Urinary bladder (tissue), 4 donors: Measurements from ENCODE around the gene DIP2B. TPM values are rescaled to one million over a fixed set of nuclear protein-coding genes. Genes with fewer than 3 reads are reported as not detected.
A peak's percentile ranks its signal among the peaks of the same experiment; 100 is the strongest.

ENCODE experiments used
- DNase-seq: peaks from one replicate; pipeline ENCODE4 v3.0.0-alpha.2; 2015; ENCODE audit errors: extremely low spot score
- H3K27ac ChIP-seq: one replicate; pipeline ENCODE4 v1.5.1; 2013; ENCODE audit warnings: low read depth, mild to moderate bottlenecking, moderate library complexity
- H3K36me3 ChIP-seq: one replicate; pipeline ENCODE4 v1.6.1; 2013; ENCODE audit warnings: mild to moderate bottlenecking, moderate library complexity; ENCODE audit not compliant: insufficient read depth
- H3K4me1 ChIP-seq: one replicate; pipeline ENCODE4 v1.6.1; 2013; ENCODE audit warnings: mild to moderate bottlenecking, moderate library complexity; ENCODE audit not compliant: insufficient read depth
- H3K4me3 ChIP-seq: one replicate; pipeline ENCODE4 v1.5.1; 2013; ENCODE audit warnings: low read depth, low read length
- WGBS: extraction: QIAGEN DNeasy Blood & Tissue Kit; methylation state at CpG from one replicate; pipeline ENCODE4 v1.1.7; 2013; 5-methylcytosine and 5-hydroxymethylcytosine counted together
- polyA plus RNA-seq: library from polyadenylated mRNA; stranded (reverse); fragments of 200-250 nt; gene quantifications from one replicate; pipeline ENCODE4 v1.2.3, GENCODE V29; 2013
- small RNA-seq: library from RNA; depleted of rRNA; stranded (forward); fragments of <200 nt; gene quantifications from one replicate; pipeline ENCODE3, GENCODE V24; 2014
- total RNA-seq: library from RNA; depleted of rRNA; stranded (reverse); fragments of >200 nt; gene quantifications from one replicate; pipeline ENCODE4 v1.2.3, GENCODE V29; 2014
- donor health status: healthy with polysubstance abuse.
- donor health status: healthy.

The DIP2B gene
- total and polyA plus RNA-seq, 2 donors: 7.2 to 48.6 TPM

- Histone ChIP-seq H3K36me3 (peaks cover 3% of the 10 kb centered on the region), H3K4me1 (no peaks in the 10 kb centered on the region), H3K4me3 (no peak overlapping the region), H3K27ac (no peak overlapping the region)
- 86% methylated on average over 9 of the region's 9 CpGs for WGBS
- DNase-seq: no peak
These were observed 272.3 kb downstream of the DIP2B start for GRCh38 chr12:50776749-50777728.

GRCh38 chr12:50778663-50779590, 274.1 kb downstream of the DIP2B start:
- 97% methylated on average over 8 of the region's 8 CpGs for WGBS
- peaks cover 3% of the 10 kb centered on the region for H3K36me3 ChIP-seq
- no peak overlapping the region for H3K4me3 ChIP-seq
- DNase-seq: no peak
- H3K27ac ChIP-seq: no peak overlapping the region
- no peaks in the 10 kb centered on the region for H3K4me1 ChIP-seq

- Histone ChIP-seq H3K36me3 (peaks cover 3% of the 10 kb centered on the region), H3K27ac (no peak overlapping the region), H3K4me1 (no peaks in the 10 kb centered on the region), H3K4me3 (no peak overlapping the region)
- no peak for DNase-seq
- WGBS: 94% methylated on average over 4 of the region's 4 CpGs
These were observed 275.2 kb downstream of the DIP2B start for GRCh38 chr12:50780013-50780412.

- H3K4me1 ChIP-seq: no peaks in the 10 kb centered on the region
- H3K27ac ChIP-seq: no peak overlapping the region
- peaks cover 2% of the 10 kb centered on the region for H3K36me3 ChIP-seq
- no peak for DNase-seq
- WGBS: 91% methylated on average over 4 of the region's 4 CpGs
- no peak overlapping the region for H3K4me3 ChIP-seq
These were observed 279.7 kb downstream of the DIP2B start for GRCh38 chr12:50784501-50784900.

GRCh38 chr12:50785406-50786001, 280.7 kb downstream of the DIP2B start:
- H3K4me3 ChIP-seq: no peak overlapping the region
- H3K36me3 ChIP-seq: peaks cover 2% of the 10 kb centered on the region
- H3K4me1 ChIP-seq: no peaks in the 10 kb centered on the region
- no peak for DNase-seq
- 91% methylated on average over 3 of the region's 3 CpGs for WGBS
- H3K27ac ChIP-seq: no peak overlapping the region

GRCh38 chr12:50786498-50787231, 281.9 kb downstream of the DIP2B start:
- 77% methylated on average over 3 of the region's 3 CpGs for WGBS
- peak; percentile 8 for DNase-seq
- Histone ChIP-seq H3K4me1 (no peaks in the 10 kb centered on the region), H3K27ac (no peak overlapping the region), H3K4me3 (no peak overlapping the region), H3K36me3 (peaks cover 5% of the 10 kb centered on the region)

GRCh38 chr12:50787618-50788017, 282.8 kb downstream of the DIP2B start:
- no peaks in the 10 kb centered on the region for H3K4me1 ChIP-seq
- H3K4me3 ChIP-seq: no peak overlapping the region
- no peak for DNase-seq
- 97% methylated on average over 2 of the region's 2 CpGs for WGBS
- H3K36me3 ChIP-seq: peaks cover 3% of the 10 kb centered on the region
- H3K27ac ChIP-seq: no peak overlapping the region

- no peak for DNase-seq
- Histone ChIP-seq H3K4me1 (no peaks in the 10 kb centered on the region), H3K36me3 (peaks cover 3% of the 10 kb centered on the region), H3K27ac (no peak overlapping the region), H3K4me3 (no peak overlapping the region)
- 73% methylated on average over 3 of the region's 3 CpGs for WGBS
These were observed 283.8 kb downstream of the DIP2B start for GRCh38 chr12:50788561-50788960.

- no peak overlapping the region for H3K27ac ChIP-seq
- no peak for DNase-seq
- 91% methylated on average over 5 of the region's 5 CpGs for WGBS
- H3K4me1 ChIP-seq: no peaks in the 10 kb centered on the region
- no peak overlapping the region for H3K4me3 ChIP-seq
- peaks cover 3% of the 10 kb centered on the region for H3K36me3 ChIP-seq
These were observed 285.3 kb downstream of the DIP2B start for GRCh38 chr12:50790081-50790480.

Small RNA genes lying within 50 kb of the gene (small RNA-seq; reads per million reads assigned to genes)
- gene RF00019 (not detected), gene RNU6-238P (not detected), gene RNU6-769P (not detected)

Other genes starting within 250 kb of the DIP2B start
- gene LIMA1, start 221.5 kb upstream of the DIP2B start, total RNA-seq: 137 TPM
- 47.3 TPM for gene LIMA1, start 221.5 kb upstream of the DIP2B start, polyA plus RNA-seq
- not detected for gene FAM186A, start 108.4 kb upstream of the DIP2B start, total RNA-seq
- not detected for gene FAM186A, start 108.4 kb upstream of the DIP2B start, polyA plus RNA-seq
- 77.5 TPM for gene LARP4, start 104.1 kb upstream of the DIP2B start, total RNA-seq
- gene LARP4, start 104.1 kb upstream of the DIP2B start, polyA plus RNA-seq: 11.3 TPM